ENCODE measurements around the gene TSPAN19. TPM values are rescaled to one million over a fixed set of nuclear protein-coding genes. Genes with fewer than 3 reads are reported as not detected.

The TSPAN19 gene
- total RNA-seq, 6 experiments from 2014 or later: not detected

GRCh38 chr12:84986586-84986985 is 49.5 kb downstream of the TSPAN19 start:
- Histone ChIP-seq H3K27me3 (no peaks in the 10 kb centered on the region), H3K36me3 (no peaks in the 10 kb centered on the region), H3K4me3 (no peak overlapping the region), H3K4me1 (no peaks in the 10 kb centered on the region), H3K9me3 (no peaks in the 10 kb centered on the region), H3K27ac (no peak overlapping the region)
- DNase-seq (no peak), ATAC-seq (no peak)
- intact Hi-C loops (cut with DNase I): no loop called here
- TF ChIP-seq, protein P1, sequence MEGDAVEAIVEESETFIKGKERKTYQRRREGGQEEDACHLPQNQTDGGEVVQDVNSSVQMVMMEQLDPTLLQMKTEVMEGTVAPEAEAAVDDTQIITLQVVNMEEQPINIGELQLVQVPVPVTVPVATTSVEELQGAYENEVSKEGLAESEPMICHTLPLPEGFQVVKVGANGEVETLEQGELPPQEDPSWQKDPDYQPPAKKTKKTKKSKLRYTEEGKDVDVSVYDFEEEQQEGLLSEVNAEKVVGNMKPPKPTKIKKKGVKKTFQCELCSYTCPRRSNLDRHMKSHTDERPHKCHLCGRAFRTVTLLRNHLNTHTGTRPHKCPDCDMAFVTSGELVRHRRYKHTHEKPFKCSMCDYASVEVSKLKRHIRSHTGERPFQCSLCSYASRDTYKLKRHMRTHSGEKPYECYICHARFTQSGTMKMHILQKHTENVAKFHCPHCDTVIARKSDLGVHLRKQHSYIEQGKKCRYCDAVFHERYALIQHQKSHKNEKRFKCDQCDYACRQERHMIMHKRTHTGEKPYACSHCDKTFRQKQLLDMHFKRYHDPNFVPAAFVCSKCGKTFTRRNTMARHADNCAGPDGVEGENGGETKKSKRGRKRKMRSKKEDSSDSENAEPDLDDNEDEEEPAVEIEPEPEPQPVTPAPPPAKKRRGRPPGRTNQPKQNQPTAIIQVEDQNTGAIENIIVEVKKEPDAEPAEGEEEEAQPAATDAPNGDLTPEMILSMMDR (IDR thresholded peaks at IDR 0.05): no peak
- no peak for TF ChIP-seq POLR2A (IDR thresholded peaks at IDR 0.05)
- 51% methylated on average over 3 of the region's 3 CpGs for WGBS (ENCODE audit: insufficient coverage, low coverage, low lambda C conversion rate, missing lambda C conversion rate)

- ATAC-seq (no peak), DNase-seq (no peak)
- H3K27me3 ChIP-seq: no peaks in the 10 kb centered on the region
- H3K4me3 ChIP-seq: no peak overlapping the region
- intact Hi-C loops (cut with DNase I): no loop called here
- no peaks in the 10 kb centered on the region for H3K36me3 ChIP-seq
- no peak overlapping the region for H3K27ac ChIP-seq
- H3K4me1 ChIP-seq: no peaks in the 10 kb centered on the region
- 50% methylated on average over 2 of the region's 2 CpGs for WGBS (ENCODE audit: insufficient coverage, low coverage, low lambda C conversion rate, missing lambda C conversion rate)
- TF ChIP-seq, protein P1 (IDR thresholded peaks at IDR 0.05): no peak
- TF ChIP-seq POLR2A (IDR thresholded peaks at IDR 0.05): no peak
- H3K9me3 ChIP-seq: no peaks in the 10 kb centered on the region
Observed at GRCh38 chr12:84986117-84986516, 50.0 kb downstream of the TSPAN19 start.

- ATAC-seq: no peak
- 36% methylated on average over 3 of the region's 3 CpGs for WGBS (ENCODE audit: insufficient coverage, low coverage, low lambda C conversion rate, missing lambda C conversion rate)
- TF ChIP-seq POLR2A (IDR thresholded peaks at IDR 0.05): no peak
- TF ChIP-seq, protein P1 (IDR thresholded peaks at IDR 0.05): no peak
- Histone ChIP-seq H3K27ac (no peak overlapping the region), H3K9me3 (no peaks in the 10 kb centered on the region), H3K4me3 (no peak overlapping the region), H3K4me1 (no peaks in the 10 kb centered on the region), H3K27me3 (no peaks in the 10 kb centered on the region), H3K36me3 (no peaks in the 10 kb centered on the region)
- intact Hi-C loops (cut with DNase I): no loop called here
- DNase-seq: no peak
Observed at GRCh38 chr12:84983289-84983688, 52.8 kb downstream of the TSPAN19 start.

- 58% methylated on average over 1 of the region's 1 CpG for WGBS (ENCODE audit: insufficient coverage, low coverage, low lambda C conversion rate, missing lambda C conversion rate)
- H3K9me3 ChIP-seq: no peaks in the 10 kb centered on the region
- no peaks in the 10 kb centered on the region for H3K36me3 ChIP-seq
- no peaks in the 10 kb centered on the region for H3K4me1 ChIP-seq
- TF ChIP-seq POLR2A (IDR thresholded peaks at IDR 0.05): no peak
- TF ChIP-seq, protein P1 (IDR thresholded peaks at IDR 0.05): no peak
- DNase-seq (no peak), ATAC-seq (no peak)
- H3K27ac ChIP-seq: no peak overlapping the region
- no peaks in the 10 kb centered on the region for H3K27me3 ChIP-seq
- no peak overlapping the region for H3K4me3 ChIP-seq
- intact Hi-C loops (cut with DNase I): no loop called here
Observed at GRCh38 chr12:84982888-84983287, 53.2 kb downstream of the TSPAN19 start.

GRCh38 chr12:84978921-84979320 is 57.2 kb downstream of the TSPAN19 start:
- H3K27me3 ChIP-seq: no peaks in the 10 kb centered on the region
- H3K36me3 ChIP-seq: no peaks in the 10 kb centered on the region
- DNase-seq (no peak), ATAC-seq (no peak)
- intact Hi-C loops (cut with DNase I): no loop called here
- H3K9me3 ChIP-seq: no peaks in the 10 kb centered on the region
- no peak overlapping the region for H3K27ac ChIP-seq
- WGBS (ENCODE audit: insufficient coverage, low coverage, low lambda C conversion rate, missing lambda C conversion rate): 18% methylated on average over 1 of the region's 1 CpG
- no peak overlapping the region for H3K4me3 ChIP-seq
- H3K4me1 ChIP-seq: no peaks in the 10 kb centered on the region
- TF ChIP-seq POLR2A (IDR thresholded peaks at IDR 0.05): no peak
- TF ChIP-seq, protein P1 (IDR thresholded peaks at IDR 0.05): no peak

Data from right lobe of liver (tissue), 6 donors.